Activated gamma-delta T cell treated with Interleukin-2 at 50 U/mL for 16 hours (primary cell): ENCODE results near the gene AWAT2.

Experiments used
- DNase-seq: peaks from one replicate; pipeline ENCODE4 v3.0.0-alpha.2; 2020

AWAT2 gene

DNA sequence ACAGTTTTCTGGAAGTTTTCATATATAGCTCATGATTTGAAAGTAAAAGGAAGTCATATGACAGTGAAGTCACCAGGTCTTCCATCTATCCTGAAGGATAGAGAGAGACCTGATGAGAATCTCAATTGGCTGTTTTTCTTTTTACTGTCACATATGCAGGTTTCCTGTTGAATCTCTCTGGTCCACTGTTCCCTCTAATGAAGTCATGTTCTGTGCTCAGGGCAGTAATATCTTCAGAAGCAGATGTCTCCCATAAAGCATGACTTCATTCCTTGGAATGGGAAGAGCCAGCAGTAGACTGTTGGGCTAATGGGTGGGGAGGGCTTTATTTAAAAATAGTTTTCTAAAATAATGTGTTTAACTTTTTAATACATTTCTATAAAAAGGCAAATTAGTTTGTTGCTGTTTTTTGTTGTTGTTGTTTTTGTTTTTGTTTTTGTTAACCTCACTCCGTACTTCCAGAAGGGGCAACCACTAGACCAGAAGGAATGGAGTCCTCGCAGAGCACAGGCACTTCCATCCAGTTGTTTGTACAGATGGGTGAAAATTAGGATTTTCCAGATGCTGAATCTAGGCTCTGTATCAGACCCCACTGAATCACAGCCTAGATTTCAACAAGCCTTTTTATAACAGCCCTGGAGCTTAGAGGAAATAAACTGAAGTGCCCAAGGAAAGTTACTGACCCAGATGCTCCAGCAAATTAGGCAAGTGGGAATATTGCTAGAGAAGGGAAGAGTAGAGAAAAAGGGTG, 54.2 kb downstream of the AWAT2 start:
- DNase-seq, result no peak

DNA sequence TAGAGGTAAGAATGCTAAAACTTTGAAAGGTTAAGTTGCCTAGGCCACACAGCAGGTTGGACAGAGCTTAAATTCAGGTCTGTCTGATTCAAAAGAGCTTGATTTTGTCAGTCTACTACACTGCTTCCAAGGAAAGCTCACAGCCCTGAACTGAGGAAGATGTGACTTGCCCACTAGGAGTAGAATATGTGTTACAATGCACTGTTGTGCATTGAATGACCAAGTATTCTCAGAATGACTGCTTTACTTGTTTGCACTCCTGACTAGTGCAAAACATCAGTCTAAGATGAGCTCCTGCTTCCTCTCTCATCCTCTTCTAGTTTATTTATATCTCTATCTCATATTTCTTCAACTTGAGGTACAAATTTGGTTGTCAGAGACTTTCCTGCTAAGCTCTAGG, 56.2 kb downstream of the AWAT2 start:
- DNase-seq, result no peak

DNA sequence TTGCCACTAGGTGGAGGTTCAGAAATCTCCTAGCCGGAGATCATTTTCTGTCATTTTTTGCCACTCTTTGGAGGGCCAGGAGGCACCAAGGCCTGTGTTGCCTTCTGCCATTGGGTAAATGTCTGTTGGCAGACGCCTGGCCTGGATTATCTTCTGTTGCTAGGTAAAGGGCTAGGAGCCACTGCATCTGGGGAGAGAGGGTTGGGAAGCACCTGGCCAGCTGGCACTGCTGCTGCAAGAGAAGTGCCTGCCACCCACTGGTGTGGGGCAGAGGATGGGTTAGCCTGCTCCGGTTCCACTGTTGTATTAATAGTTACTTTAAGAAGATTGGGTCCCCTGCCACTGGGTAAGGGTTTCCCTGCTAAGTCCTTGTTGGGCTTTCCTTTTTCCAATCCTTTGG, 58.1 kb downstream of the AWAT2 start:
- no peak for DNase-seq
